ENCODE measurements around the gene PHC1. TPM values are rescaled to one million over a fixed set of nuclear protein-coding genes. Genes with fewer than 3 reads are reported as not detected.
A peak's percentile ranks its signal among the peaks of the same experiment; 100 is the strongest.
"Not testable (repeated sequence)": the region's sequence is repeated elsewhere in the genome, so short reads cannot be mapped to it uniquely, and the experiment has no call there.

The PHC1 gene
- polyA plus RNA-seq, 1 donor = 39.2 TPM

GRCh38 chr12:8911606-8912268 is 2.6 kb upstream of the PHC1 start:
- DNase-seq = no peak

- no peak for DNase-seq
Measured at GRCh38 chr12:8912914-8913313, 1.4 kb upstream of the PHC1 start.

- peak; percentile 38 for DNase-seq
Measured at GRCh38 chr12:8913702-8914032, 642 bp upstream of the PHC1 start.

- peak; percentile 63 for DNase-seq
Measured at GRCh38 chr12:8914716-8915526, 612 bp downstream of the PHC1 start.

- no peak for DNase-seq
Measured at GRCh38 chr12:8916154-8916553, 1.8 kb downstream of the PHC1 start.

GRCh38 chr12:8917031-8917430 is 2.7 kb downstream of the PHC1 start:
- DNase-seq = no peak

- DNase-seq = no peak
Measured at GRCh38 chr12:8917751-8918150, 3.4 kb downstream of the PHC1 start.

- DNase-seq = not testable (repeated sequence)
Measured at GRCh38 chr12:8919643-8920042, 5.3 kb downstream of the PHC1 start.

GRCh38 chr12:8922544-8922943 is 8.2 kb downstream of the PHC1 start:
- DNase-seq = no peak

- DNase-seq = not testable (repeated sequence)
Measured at GRCh38 chr12:8930655-8931323, 16.5 kb downstream of the PHC1 start.

- DNase-seq = not testable (repeated sequence)
Measured at GRCh38 chr12:8932464-8932863, 18.2 kb downstream of the PHC1 start.

- not testable (repeated sequence) for DNase-seq
Measured at GRCh38 chr12:8934080-8934479, 19.8 kb downstream of the PHC1 start.

GRCh38 chr12:8936735-8937134 is 22.4 kb downstream of the PHC1 start:
- DNase-seq = no peak

GRCh38 chr12:8937842-8938442 is 23.6 kb downstream of the PHC1 start:
- not testable (repeated sequence) for DNase-seq

- DNase-seq = no peak
Measured at GRCh38 chr12:8941691-8942478, 27.6 kb downstream of the PHC1 start.

GRCh38 chr12:8943565-8944186 is 29.4 kb downstream of the PHC1 start:
- DNase-seq = no peak

- DNase-seq = no peak
Measured at GRCh38 chr12:8946733-8947132, 32.4 kb downstream of the PHC1 start.

GRCh38 chr12:8947737-8948136 is 33.4 kb downstream of the PHC1 start:
- no peak for DNase-seq

- peak; percentile 30 for DNase-seq
Measured at GRCh38 chr12:8948701-8949341, 34.5 kb downstream of the PHC1 start.

- peak; percentile 94 for DNase-seq
Measured at GRCh38 chr12:8949342-8950220, 35.3 kb downstream of the PHC1 start, which contains the start of gene M6PR. Gene M6PR (minus strand): TSS chr12:8949645. CDS start chr12:8946404, 3,241 bp downstream.

Data from hindlimb muscle (tissue), 1 donor.